GM21381 (cell line): ENCODE measurements around the gene PIK3R2.
"Not testable (repeated sequence)": the region's sequence is repeated elsewhere in the genome, so short reads cannot be mapped to it uniquely, and the experiment has no call there.

Experiments
- ATAC-seq: cut with Tn5 transposase; IDR thresholded peaks from one replicate; pipeline ENCODE4 v1.9.1; 2021; ENCODE audit warnings: mild to moderate bottlenecking, moderate library complexity; ENCODE audit not compliant: unreplicated experiment

The PIK3R2 gene

GRCh38 chr19:18152442-18152816 is 534 bp upstream of the PIK3R2 start:
- peak; percentile 57 for ATAC-seq

GRCh38 chr19:18153556-18154134 is 682 bp downstream of the PIK3R2 start:
- no peak for ATAC-seq

GRCh38 chr19:18155095-18156087 is 2.4 kb downstream of the PIK3R2 start:
- ATAC-seq = no peak

GRCh38 chr19:18156268-18156667 is 3.3 kb downstream of the PIK3R2 start:
- ATAC-seq = no peak

GRCh38 chr19:18156841-18157464 is 4.0 kb downstream of the PIK3R2 start:
- no peak for ATAC-seq

- no peak for ATAC-seq
These were observed 4.6 kb downstream of the PIK3R2 start for GRCh38 chr19:18157465-18158063.

- no peak for ATAC-seq
These were observed 5.5 kb downstream of the PIK3R2 start for GRCh38 chr19:18158467-18158866.

GRCh38 chr19:18159059-18159616 is 6.2 kb downstream of the PIK3R2 start:
- not testable (repeated sequence) for ATAC-seq

- ATAC-seq = no peak
These were observed 6.8 kb downstream of the PIK3R2 start for GRCh38 chr19:18159810-18160209.

GRCh38 chr19:18160493-18160970 is 7.6 kb downstream of the PIK3R2 start:
- no peak for ATAC-seq

GRCh38 chr19:18160971-18161635 is 8.1 kb downstream of the PIK3R2 start:
- ATAC-seq = peak; percentile 59

- ATAC-seq = no peak
These were observed 8.7 kb downstream of the PIK3R2 start for GRCh38 chr19:18161636-18162002.

GRCh38 chr19:18164072-18164471 is 11.1 kb downstream of the PIK3R2 start:
- ATAC-seq = no peak

GRCh38 chr19:18165794-18166544 is 13.0 kb downstream of the PIK3R2 start:
- no peak for ATAC-seq

- ATAC-seq = no peak
These were observed 14.0 kb downstream of the PIK3R2 start for GRCh38 chr19:18167011-18167410.

- ATAC-seq = no peak
These were observed 15.1 kb downstream of the PIK3R2 start for GRCh38 chr19:18167975-18168645.

GRCh38 chr19:18168673-18169381 is 15.9 kb downstream of the PIK3R2 start:
- no peak for ATAC-seq

GRCh38 chr19:18170714-18171255 is 17.8 kb downstream of the PIK3R2 start:
- ATAC-seq = no peak
